HEK293 (cell line): ENCODE data around the gene MBNL2.

Experiments
- GFI1B ChIP-seq: fragments of 450-650 bp; formaldehyde crosslinking; IDR thresholded peaks from 2 replicates; pipeline ENCODE4 v1.5.1; 2016; ENCODE audit warnings: missing biosample characterization, missing genetic modification characterization
- ZNF501 ChIP-seq: fragments of 450-650 bp; formaldehyde crosslinking; IDR thresholded peaks from 2 replicates; pipeline ENCODE4 v1.5.1; 2016; ENCODE audit warnings: missing biosample characterization, missing genetic modification characterization
- ZNF561 ChIP-seq: fragments of 450-650 bp; IDR thresholded peaks from 2 replicates; pipeline ENCODE4 v1.5.1; 2018; ENCODE audit warnings: missing biosample characterization, missing genetic modification characterization, borderline replicate concordance
- TF ChIP-seq, protein P1 (sequence below): fragments of 450-650 bp; formaldehyde crosslinking; optimal IDR thresholded peaks from 2 replicates; pipeline ENCODE3; 2016; ENCODE audit warnings: missing biosample characterization, mild to moderate bottlenecking, missing genetic modification characterization
- TF ChIP-seq, protein P2 (sequence below): fragments of 450-650 bp; formaldehyde crosslinking; IDR thresholded peaks from 2 replicates; pipeline ENCODE4 v1.5.1; 2016; ENCODE audit warnings: missing biosample characterization, missing genetic modification characterization
- TF ChIP-seq, protein P3 (sequence below): IDR thresholded peaks from 2 replicates; pipeline ENCODE4 v1.6.1; 2011; ENCODE audit warnings: mild to moderate bottlenecking, low read depth, low read length, borderline replicate concordance

DNA sequence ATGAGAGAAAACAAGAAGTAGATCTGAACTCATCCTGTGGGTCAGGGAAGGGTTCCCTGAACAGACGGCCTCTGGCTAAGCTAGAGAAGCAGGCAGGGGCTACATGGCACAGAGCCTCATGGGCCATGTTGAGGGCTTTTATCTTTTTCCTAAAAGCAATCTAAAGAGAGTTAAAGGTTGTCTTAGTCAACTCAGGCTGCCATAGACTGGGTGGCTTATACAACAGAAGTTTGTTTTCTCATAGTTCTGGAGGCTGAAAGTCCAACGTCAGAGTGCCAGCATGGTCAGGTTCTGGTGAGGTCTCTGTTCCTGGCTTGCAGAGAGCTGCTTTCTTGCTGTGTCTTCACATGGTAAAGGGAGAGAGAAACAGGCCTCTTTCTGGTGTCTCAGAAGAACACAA is 2.9 kb upstream of the MBNL2 start:
- TF ChIP-seq ZNF561 (tag by site-specific recombination) (no peak), ZNF501 (tag by site-specific recombination) (no peak), GFI1B (tag by site-specific recombination) (no peak)
- TF ChIP-seq, protein P1, sequence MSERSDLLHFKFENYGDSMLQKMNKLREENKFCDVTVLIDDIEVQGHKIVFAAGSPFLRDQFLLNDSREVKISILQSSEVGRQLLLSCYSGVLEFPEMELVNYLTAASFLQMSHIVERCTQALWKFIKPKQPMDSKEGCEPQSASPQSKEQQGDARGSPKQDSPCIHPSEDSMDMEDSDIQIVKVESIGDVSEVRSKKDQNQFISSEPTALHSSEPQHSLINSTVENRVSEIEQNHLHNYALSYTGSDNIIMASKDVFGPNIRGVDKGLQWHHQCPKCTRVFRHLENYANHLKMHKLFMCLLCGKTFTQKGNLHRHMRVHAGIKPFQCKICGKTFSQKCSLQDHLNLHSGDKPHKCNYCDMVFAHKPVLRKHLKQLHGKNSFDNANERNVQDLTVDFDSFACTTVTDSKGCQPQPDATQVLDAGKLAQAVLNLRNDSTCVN (tag by site-specific recombination), result no peak
- TF ChIP-seq, protein P2, sequence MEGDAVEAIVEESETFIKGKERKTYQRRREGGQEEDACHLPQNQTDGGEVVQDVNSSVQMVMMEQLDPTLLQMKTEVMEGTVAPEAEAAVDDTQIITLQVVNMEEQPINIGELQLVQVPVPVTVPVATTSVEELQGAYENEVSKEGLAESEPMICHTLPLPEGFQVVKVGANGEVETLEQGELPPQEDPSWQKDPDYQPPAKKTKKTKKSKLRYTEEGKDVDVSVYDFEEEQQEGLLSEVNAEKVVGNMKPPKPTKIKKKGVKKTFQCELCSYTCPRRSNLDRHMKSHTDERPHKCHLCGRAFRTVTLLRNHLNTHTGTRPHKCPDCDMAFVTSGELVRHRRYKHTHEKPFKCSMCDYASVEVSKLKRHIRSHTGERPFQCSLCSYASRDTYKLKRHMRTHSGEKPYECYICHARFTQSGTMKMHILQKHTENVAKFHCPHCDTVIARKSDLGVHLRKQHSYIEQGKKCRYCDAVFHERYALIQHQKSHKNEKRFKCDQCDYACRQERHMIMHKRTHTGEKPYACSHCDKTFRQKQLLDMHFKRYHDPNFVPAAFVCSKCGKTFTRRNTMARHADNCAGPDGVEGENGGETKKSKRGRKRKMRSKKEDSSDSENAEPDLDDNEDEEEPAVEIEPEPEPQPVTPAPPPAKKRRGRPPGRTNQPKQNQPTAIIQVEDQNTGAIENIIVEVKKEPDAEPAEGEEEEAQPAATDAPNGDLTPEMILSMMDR (tag by site-specific recombination), result no peak
- TF ChIP-seq, protein P3, sequence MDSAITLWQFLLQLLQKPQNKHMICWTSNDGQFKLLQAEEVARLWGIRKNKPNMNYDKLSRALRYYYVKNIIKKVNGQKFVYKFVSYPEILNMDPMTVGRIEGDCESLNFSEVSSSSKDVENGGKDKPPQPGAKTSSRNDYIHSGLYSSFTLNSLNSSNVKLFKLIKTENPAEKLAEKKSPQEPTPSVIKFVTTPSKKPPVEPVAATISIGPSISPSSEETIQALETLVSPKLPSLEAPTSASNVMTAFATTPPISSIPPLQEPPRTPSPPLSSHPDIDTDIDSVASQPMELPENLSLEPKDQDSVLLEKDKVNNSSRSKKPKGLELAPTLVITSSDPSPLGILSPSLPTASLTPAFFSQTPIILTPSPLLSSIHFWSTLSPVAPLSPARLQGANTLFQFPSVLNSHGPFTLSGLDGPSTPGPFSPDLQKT, result no peak
